Trophoblast cell (in vitro differentiated cells and primary cell): ENCODE measurements around the gene DPYD.

Experiments used
- DNase-seq, 2 donors: peaks; one replicate each; pipeline ENCODE4 v3.0.0-alpha.2; 2016
- H2AFZ ChIP-seq: 2 replicates; pipeline ENCODE4 v1.6.1; 2013; ENCODE audit warnings: low read length, moderate library complexity, mild to moderate bottlenecking; ENCODE audit not compliant: insufficient read depth, poor library complexity
- H2AK5ac ChIP-seq: 2 replicates; pipeline ENCODE4 v1.6.1; 2013; ENCODE audit warnings: mild to moderate bottlenecking, low read length
- H2BK120ac ChIP-seq: 2 replicates; pipeline ENCODE4 v1.6.1; 2013; ENCODE audit warnings: low read length, mild to moderate bottlenecking, moderate library complexity; ENCODE audit not compliant: insufficient read depth, poor library complexity
- H2BK12ac ChIP-seq: 2 replicates; pipeline ENCODE4 v1.6.1; 2013; ENCODE audit warnings: mild to moderate bottlenecking, low read length, moderate library complexity
- H2BK5ac ChIP-seq: 2 replicates; pipeline ENCODE4 v1.6.1; 2013; ENCODE audit warnings: low read length, low read depth, moderate library complexity, mild to moderate bottlenecking; ENCODE audit not compliant: poor library complexity
- H3K14ac ChIP-seq: 2 replicates; pipeline ENCODE4 v1.6.1; 2013; ENCODE audit warnings: mild to moderate bottlenecking, low read length
- H3K18ac ChIP-seq: 2 replicates; pipeline ENCODE4 v1.6.1; 2013; ENCODE audit warnings: mild to moderate bottlenecking, low read length
- H3K23ac ChIP-seq: 2 replicates; pipeline ENCODE4 v1.6.1; 2013; ENCODE audit warnings: low read length
- H3K27ac ChIP-seq: 2 replicates; pipeline ENCODE4 v1.5.1; 2013; ENCODE audit warnings: low read depth, mild to moderate bottlenecking, inconsistent platforms, low read length, moderate library complexity
- H3K27me3 ChIP-seq: 2 replicates; pipeline ENCODE4 v1.6.1; 2013; ENCODE audit warnings: inconsistent platforms, mild to moderate bottlenecking, low read length, moderate library complexity; ENCODE audit not compliant: insufficient read depth
- H3K36me3 ChIP-seq, 2 experiments: 1 replicate in 1 of 2; 2 replicates in 1 of 2; pipeline ENCODE4 v1.6.1; 2013; ENCODE audit warnings: low read length in 2 of 2, mild to moderate bottlenecking in 2 of 2, moderate library complexity in 1 of 2; ENCODE audit not compliant: insufficient read depth in 2 of 2, control insufficient read depth in 1 of 2
- H3K4ac ChIP-seq: 2 replicates; pipeline ENCODE4 v1.6.1; 2013; ENCODE audit warnings: low read depth, mild to moderate bottlenecking, low read length, moderate library complexity
- H3K4me1 ChIP-seq, 2 experiments: 1 replicate in 1 of 2; 2 replicates in 1 of 2; pipeline ENCODE4 v1.6.1; 2013; ENCODE audit warnings: low read length in 2 of 2, mild to moderate bottlenecking in 2 of 2, moderate library complexity in 1 of 2; ENCODE audit not compliant: insufficient read depth in 2 of 2, control insufficient read depth in 1 of 2
- H3K4me2 ChIP-seq: 2 replicates; pipeline ENCODE4 v1.6.1; 2013; ENCODE audit warnings: inconsistent platforms, mild to moderate bottlenecking, low read length, moderate library complexity
- H3K4me3 ChIP-seq: 2 replicates; pipeline ENCODE4 v1.5.1; 2013; ENCODE audit warnings: mild to moderate bottlenecking, low read depth, low read length, inconsistent platforms
- H3K79me1 ChIP-seq: one replicate; pipeline ENCODE4 v1.6.1; 2013; ENCODE audit warnings: low read length
- H3K79me2 ChIP-seq: 2 replicates; pipeline ENCODE4 v1.6.1; 2013; ENCODE audit warnings: low read length, mild to moderate bottlenecking; ENCODE audit not compliant: control insufficient read depth, insufficient read depth, poor library complexity
- H3K9ac ChIP-seq: 2 replicates; pipeline ENCODE4 v1.6.1; 2013; ENCODE audit warnings: mild to moderate bottlenecking, low read length
- H3K9me3 ChIP-seq: 2 replicates; pipeline ENCODE4 v1.6.1; 2013; ENCODE audit warnings: low read depth, mild to moderate bottlenecking, control low read depth, inconsistent platforms, low read length; ENCODE audit not compliant: insufficient read depth
- H4K12ac ChIP-seq: 2 replicates; pipeline ENCODE4 v1.6.1; 2013; ENCODE audit warnings: low read depth, mild to moderate bottlenecking, low read length, moderate library complexity
- H4K8ac ChIP-seq: 2 replicates; pipeline ENCODE4 v1.6.1; 2013; ENCODE audit warnings: low read depth, mild to moderate bottlenecking, low read length, moderate library complexity
- H4K91ac ChIP-seq: one replicate; pipeline ENCODE4 v1.6.1; 2013; ENCODE audit warnings: low read depth, mild to moderate bottlenecking, low read length, moderate library complexity
- WGBS: extraction: QIAGEN DNeasy Blood & Tissue Kit; methylation state at CpG from one replicate; pipeline ENCODE4 v1.1.7; 2013; ENCODE audit warnings: missing lambda C conversion rate; ENCODE audit not compliant: insufficient read length, insufficient coverage; ENCODE audit errors: extremely low coverage; 5-methylcytosine and 5-hydroxymethylcytosine counted together

The DPYD gene

GRCh38 chr1:97814121-97814520 lies 106.7 kb downstream of the DPYD start:
- H3K4me1 ChIP-seq = no peaks in the 10 kb centered on the region
- H3K27me3 ChIP-seq = no peaks in the 10 kb centered on the region
- H3K79me2 ChIP-seq = no peaks in the 10 kb centered on the region
- H4K12ac ChIP-seq = no peak overlapping the region
- no peak overlapping the region for H2BK120ac ChIP-seq
- no peak overlapping the region for H3K27ac ChIP-seq
- no peak overlapping the region for H3K23ac ChIP-seq
- no peak overlapping the region for H3K18ac ChIP-seq
- H3K36me3 ChIP-seq = no peaks in the 10 kb centered on the region
- no peak for DNase-seq
- H4K8ac ChIP-seq = no peak overlapping the region
- no peak overlapping the region for H4K91ac ChIP-seq
- no peaks in the 10 kb centered on the region for H3K79me1 ChIP-seq
- no peak overlapping the region for H3K9ac ChIP-seq
- no CpG with 5 or more reads among the region's 1 CpG for WGBS
- H2BK12ac ChIP-seq = no peak overlapping the region
- no peak overlapping the region for H3K4me2 ChIP-seq
- H2AFZ ChIP-seq = no peak overlapping the region
- no peaks in the 10 kb centered on the region for H3K9me3 ChIP-seq
- H3K4ac ChIP-seq = no peak overlapping the region
- no peak overlapping the region for H3K4me3 ChIP-seq
- no peak overlapping the region for H2BK5ac ChIP-seq
- no peak overlapping the region for H3K14ac ChIP-seq
- no peak overlapping the region for H2AK5ac ChIP-seq

GRCh38 chr1:97812076-97812475 lies 108.8 kb downstream of the DPYD start:
- Histone ChIP-seq H3K9me3 (no peaks in the 10 kb centered on the region), H3K36me3 (no peaks in the 10 kb centered on the region), H3K14ac (no peak overlapping the region), H3K79me1 (no peaks in the 10 kb centered on the region), H4K8ac (no peak overlapping the region), H3K27me3 (no peaks in the 10 kb centered on the region), H3K4ac (no peak overlapping the region), H3K79me2 (no peaks in the 10 kb centered on the region), H4K91ac (no peak overlapping the region), H3K27ac (no peak overlapping the region), H2AFZ (no peak overlapping the region), H2BK5ac (no peak overlapping the region), H3K18ac (no peak overlapping the region), H2AK5ac (no peak overlapping the region), H2BK120ac (no peak overlapping the region), H3K23ac (no peak overlapping the region), H3K4me2 (no peak overlapping the region), H4K12ac (no peak overlapping the region), H3K4me3 (no peak overlapping the region), H2BK12ac (no peak overlapping the region), H3K4me1 (no peaks in the 10 kb centered on the region), H3K9ac (no peak overlapping the region)
- no peak for DNase-seq

GRCh38 chr1:97806996-97807520 lies 113.8 kb downstream of the DPYD start:
- Histone ChIP-seq H3K9ac (no peak overlapping the region), H3K9me3 (no peaks in the 10 kb centered on the region), H2BK12ac (no peak overlapping the region), H3K23ac (no peak overlapping the region), H3K27ac (no peak overlapping the region), H2BK120ac (no peak overlapping the region), H3K36me3 (no peaks in the 10 kb centered on the region), H3K14ac (no peak overlapping the region), H2AK5ac (no peak overlapping the region), H3K4ac (no peak overlapping the region), H4K91ac (no peak overlapping the region), H4K12ac (no peak overlapping the region), H4K8ac (no peak overlapping the region), H2AFZ (no peak overlapping the region), H3K4me2 (no peak overlapping the region), H3K27me3 (no peaks in the 10 kb centered on the region), H3K4me3 (no peak overlapping the region), H3K18ac (no peak overlapping the region), H2BK5ac (no peak overlapping the region), H3K79me2 (no peaks in the 10 kb centered on the region), H3K4me1 (no peaks in the 10 kb centered on the region), H3K79me1 (no peaks in the 10 kb centered on the region)
- no peak for DNase-seq
- no CpG with 5 or more reads among the region's 1 CpG for whole genome bisulfite sequencing

- Histone ChIP-seq H3K4me1 (no peaks in the 10 kb centered on the region), H2BK5ac (no peak overlapping the region), H2BK12ac (no peak overlapping the region), H3K18ac (no peak overlapping the region), H4K12ac (no peak overlapping the region), H3K27me3 (no peaks in the 10 kb centered on the region), H3K14ac (no peak overlapping the region), H3K23ac (no peak overlapping the region), H3K27ac (no peak overlapping the region), H3K4ac (no peak overlapping the region), H4K8ac (no peak overlapping the region), H3K79me2 (no peaks in the 10 kb centered on the region), H2BK120ac (no peak overlapping the region), H4K91ac (no peak overlapping the region), H2AFZ (no peak overlapping the region), H3K4me2 (no peak overlapping the region), H3K4me3 (no peak overlapping the region), H3K9ac (no peak overlapping the region), H3K36me3 (no peaks in the 10 kb centered on the region), H2AK5ac (no peak overlapping the region), H3K79me1 (no peaks in the 10 kb centered on the region), H3K9me3 (no peaks in the 10 kb centered on the region)
- no CpG with 5 or more reads among the region's 1 CpG for WGBS
- DNase-seq = no peak
Measured at GRCh38 chr1:97806326-97806725, 114.5 kb downstream of the DPYD start.
